Measurements from ENCODE around the gene ADRA2A.

DNA sequence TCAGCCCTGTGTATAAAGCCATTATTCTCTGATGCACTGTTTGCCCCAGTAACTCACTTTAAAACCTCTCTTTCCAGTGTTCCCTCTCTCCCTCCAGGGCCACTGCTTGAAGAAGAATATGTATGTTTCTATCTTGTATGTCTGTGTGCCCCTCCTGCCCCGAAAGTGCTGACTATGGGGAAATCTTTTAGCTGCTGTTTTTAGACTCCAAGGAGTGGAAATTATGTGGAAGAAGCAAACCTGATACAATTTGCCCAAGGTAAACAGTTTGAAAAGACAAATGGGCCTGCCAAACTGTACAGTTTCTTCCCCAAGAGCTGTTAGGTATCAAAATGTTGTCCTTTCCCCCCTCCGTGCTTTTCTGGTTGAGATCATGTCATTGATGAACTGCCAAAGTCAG, 3.4 kb downstream of the ADRA2A start:
- TF ChIP-seq, protein P1, sequence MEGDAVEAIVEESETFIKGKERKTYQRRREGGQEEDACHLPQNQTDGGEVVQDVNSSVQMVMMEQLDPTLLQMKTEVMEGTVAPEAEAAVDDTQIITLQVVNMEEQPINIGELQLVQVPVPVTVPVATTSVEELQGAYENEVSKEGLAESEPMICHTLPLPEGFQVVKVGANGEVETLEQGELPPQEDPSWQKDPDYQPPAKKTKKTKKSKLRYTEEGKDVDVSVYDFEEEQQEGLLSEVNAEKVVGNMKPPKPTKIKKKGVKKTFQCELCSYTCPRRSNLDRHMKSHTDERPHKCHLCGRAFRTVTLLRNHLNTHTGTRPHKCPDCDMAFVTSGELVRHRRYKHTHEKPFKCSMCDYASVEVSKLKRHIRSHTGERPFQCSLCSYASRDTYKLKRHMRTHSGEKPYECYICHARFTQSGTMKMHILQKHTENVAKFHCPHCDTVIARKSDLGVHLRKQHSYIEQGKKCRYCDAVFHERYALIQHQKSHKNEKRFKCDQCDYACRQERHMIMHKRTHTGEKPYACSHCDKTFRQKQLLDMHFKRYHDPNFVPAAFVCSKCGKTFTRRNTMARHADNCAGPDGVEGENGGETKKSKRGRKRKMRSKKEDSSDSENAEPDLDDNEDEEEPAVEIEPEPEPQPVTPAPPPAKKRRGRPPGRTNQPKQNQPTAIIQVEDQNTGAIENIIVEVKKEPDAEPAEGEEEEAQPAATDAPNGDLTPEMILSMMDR (IDR thresholded peaks at IDR 0.05; ENCODE audit: insufficient read depth, low read length) = no peak
- TF ChIP-seq, protein P2, sequence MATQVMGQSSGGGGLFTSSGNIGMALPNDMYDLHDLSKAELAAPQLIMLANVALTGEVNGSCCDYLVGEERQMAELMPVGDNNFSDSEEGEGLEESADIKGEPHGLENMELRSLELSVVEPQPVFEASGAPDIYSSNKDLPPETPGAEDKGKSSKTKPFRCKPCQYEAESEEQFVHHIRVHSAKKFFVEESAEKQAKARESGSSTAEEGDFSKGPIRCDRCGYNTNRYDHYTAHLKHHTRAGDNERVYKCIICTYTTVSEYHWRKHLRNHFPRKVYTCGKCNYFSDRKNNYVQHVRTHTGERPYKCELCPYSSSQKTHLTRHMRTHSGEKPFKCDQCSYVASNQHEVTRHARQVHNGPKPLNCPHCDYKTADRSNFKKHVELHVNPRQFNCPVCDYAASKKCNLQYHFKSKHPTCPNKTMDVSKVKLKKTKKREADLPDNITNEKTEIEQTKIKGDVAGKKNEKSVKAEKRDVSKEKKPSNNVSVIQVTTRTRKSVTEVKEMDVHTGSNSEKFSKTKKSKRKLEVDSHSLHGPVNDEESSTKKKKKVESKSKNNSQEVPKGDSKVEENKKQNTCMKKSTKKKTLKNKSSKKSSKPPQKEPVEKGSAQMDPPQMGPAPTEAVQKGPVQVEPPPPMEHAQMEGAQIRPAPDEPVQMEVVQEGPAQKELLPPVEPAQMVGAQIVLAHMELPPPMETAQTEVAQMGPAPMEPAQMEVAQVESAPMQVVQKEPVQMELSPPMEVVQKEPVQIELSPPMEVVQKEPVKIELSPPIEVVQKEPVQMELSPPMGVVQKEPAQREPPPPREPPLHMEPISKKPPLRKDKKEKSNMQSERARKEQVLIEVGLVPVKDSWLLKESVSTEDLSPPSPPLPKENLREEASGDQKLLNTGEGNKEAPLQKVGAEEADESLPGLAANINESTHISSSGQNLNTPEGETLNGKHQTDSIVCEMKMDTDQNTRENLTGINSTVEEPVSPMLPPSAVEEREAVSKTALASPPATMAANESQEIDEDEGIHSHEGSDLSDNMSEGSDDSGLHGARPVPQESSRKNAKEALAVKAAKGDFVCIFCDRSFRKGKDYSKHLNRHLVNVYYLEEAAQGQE (IDR thresholded peaks at IDR 0.05; ENCODE audit: insufficient replicate concordance, low read depth) = no peak
- TF ChIP-seq POLR2AphosphoS5 (IDR thresholded peaks at IDR 0.05; ENCODE audit: low read depth) (no peak), GABPA (IDR thresholded peaks at IDR 0.05; ENCODE audit: low read depth) (no peak)
